ENCODE results near the gene ERC1.

- no peak for TF ChIP-seq FOS (IDR thresholded peaks at IDR 0.05; ENCODE audit: low read depth, low read length)
- no peak for TF ChIP-seq MAFK (IDR thresholded peaks at IDR 0.05; ENCODE audit: low read depth, low read length)
- TF ChIP-seq MXI1 (IDR thresholded peaks at IDR 0.05; ENCODE audit: borderline replicate concordance, low read depth, low read length), result no peak
- TF ChIP-seq CTCF (conservative IDR thresholded peaks at IDR 0.05; ENCODE audit: low read depth, low read length), result no peak
- TF ChIP-seq SMC3 (IDR thresholded peaks at IDR 0.05; ENCODE audit: low read depth, low read length), result no peak
- no peak for TF ChIP-seq POLR2A (IDR thresholded peaks at IDR 0.05; ENCODE audit: low read depth, low read length)
- TF ChIP-seq RAD21 (IDR thresholded peaks at IDR 0.05; ENCODE audit: low read length), result no peak
- TF ChIP-seq CEBPB (IDR thresholded peaks at IDR 0.05; ENCODE audit: low read depth, low read length), result no peak
- no peak for TF ChIP-seq RCOR1 (IDR thresholded peaks at IDR 0.05; ENCODE audit: insufficient replicate concordance, low read length)
- TF ChIP-seq BHLHE40 (IDR thresholded peaks at IDR 0.05; ENCODE audit: low read depth, low read length), result no peak
These were observed 39.8 kb upstream of the ERC1 start for GRCh38 chr12:951176-951575.
